Naive thymus-derived CD8-positive, alpha-beta T cell (primary cell): ENCODE results near the gene KISS1. TPM values are rescaled to one million over a fixed set of nuclear protein-coding genes. Genes with fewer than 3 reads are reported as not detected.
"Not testable (repeated sequence)": the region's sequence is repeated elsewhere in the genome, so short reads cannot be mapped to it uniquely, and the experiment has no call there.

Source experiments
- ATAC-seq, 2 donors: fragments of 150-1000 bp; cut with Tn5 transposase in 1 of 2; sonication (Bioruptor Pico), chemical (Tn5 transposase) in 1 of 2; 1 replicate in 1 of 2; 2 replicates in 1 of 2; pipeline ENCODE4 v1.10.0; 2021; ENCODE audit warnings: mild to moderate bottlenecking in 2 of 2, moderate library complexity in 2 of 2
- POLR2A ChIA-PET: fragments of 350-600 bp; sonication (Branson Sonifier 250); formaldehyde crosslinking; loops from one replicate; lab custom pipeline; 2021; ENCODE audit warnings: antibody characterized with exemption; lab: Charles Lee
- DNase-seq, 10 donors: peaks; one replicate each; pipeline versions ENCODE4 v3.0.0 to v3.0.0-alpha.2; 2020 to 2022
- H3K27ac Mint-ChIP-seq, 10 donors: one replicate each; pipeline ENCODE4 v1.8.0; 2020 to 2022; ENCODE audit warnings: mild to moderate bottlenecking in 10 of 10, mixed read lengths in 10 of 10, moderate library complexity in 4 of 10, inconsistent platforms in 1 of 10
- H3K27me3 Mint-ChIP-seq, 5 donors: one replicate each; pipeline ENCODE4 v1.8.0; 2021 to 2022; ENCODE audit warnings: mixed read lengths in 5 of 5
- H3K36me3 Mint-ChIP-seq, 3 donors: one replicate each; pipeline ENCODE4 v1.8.0; 2020 to 2022; ENCODE audit warnings: mixed read lengths in 3 of 3, mild to moderate bottlenecking in 2 of 3, inconsistent platforms in 1 of 3
- H3K4me1 Mint-ChIP-seq, 4 donors: one replicate each; pipeline ENCODE4 v1.8.0; 2021 to 2022; ENCODE audit warnings: mixed read lengths in 4 of 4
- H3K4me3 Mint-ChIP-seq, 10 donors: one replicate each; pipeline ENCODE4 v1.8.0; 2020 to 2022; ENCODE audit warnings: mild to moderate bottlenecking in 10 of 10, mixed read lengths in 10 of 10, moderate library complexity in 6 of 10, inconsistent platforms in 1 of 10
- H3K9me3 Mint-ChIP-seq, 9 donors: one replicate each; pipeline ENCODE4 v1.8.0; 2020 to 2022; ENCODE audit warnings: mixed read lengths in 9 of 9, mild to moderate bottlenecking in 3 of 9, inconsistent platforms in 1 of 9, moderate library complexity in 1 of 9
- polyA plus RNA-seq, 3 donors: library from polyadenylated mRNA; unstranded; fragments of 300-500 nt; fragmentation: Illumina TruSeq; gene quantifications; one replicate each; pipeline ENCODE4 v1.2.3, GENCODE V29; 2021
- total RNA-seq, 8 experiments: library from RNA in 2 of 8; stranded (reverse) in 2 of 8; gene quantifications; one replicate each; pipeline ENCODE4 v1.2.3 and lab custom pipeline; 2021 to 2026

Gene KISS1, protein sequence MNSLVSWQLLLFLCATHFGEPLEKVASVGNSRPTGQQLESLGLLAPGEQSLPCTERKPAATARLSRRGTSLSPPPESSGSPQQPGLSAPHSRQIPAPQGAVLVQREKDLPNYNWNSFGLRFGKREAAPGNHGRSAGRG
- not detected for total RNA-seq
- not detected for polyA plus RNA-seq
- 0 reads per million in 6 experiments for total RNA-seq (lab: John Stamatoyannopoulos, UW)

DNA sequence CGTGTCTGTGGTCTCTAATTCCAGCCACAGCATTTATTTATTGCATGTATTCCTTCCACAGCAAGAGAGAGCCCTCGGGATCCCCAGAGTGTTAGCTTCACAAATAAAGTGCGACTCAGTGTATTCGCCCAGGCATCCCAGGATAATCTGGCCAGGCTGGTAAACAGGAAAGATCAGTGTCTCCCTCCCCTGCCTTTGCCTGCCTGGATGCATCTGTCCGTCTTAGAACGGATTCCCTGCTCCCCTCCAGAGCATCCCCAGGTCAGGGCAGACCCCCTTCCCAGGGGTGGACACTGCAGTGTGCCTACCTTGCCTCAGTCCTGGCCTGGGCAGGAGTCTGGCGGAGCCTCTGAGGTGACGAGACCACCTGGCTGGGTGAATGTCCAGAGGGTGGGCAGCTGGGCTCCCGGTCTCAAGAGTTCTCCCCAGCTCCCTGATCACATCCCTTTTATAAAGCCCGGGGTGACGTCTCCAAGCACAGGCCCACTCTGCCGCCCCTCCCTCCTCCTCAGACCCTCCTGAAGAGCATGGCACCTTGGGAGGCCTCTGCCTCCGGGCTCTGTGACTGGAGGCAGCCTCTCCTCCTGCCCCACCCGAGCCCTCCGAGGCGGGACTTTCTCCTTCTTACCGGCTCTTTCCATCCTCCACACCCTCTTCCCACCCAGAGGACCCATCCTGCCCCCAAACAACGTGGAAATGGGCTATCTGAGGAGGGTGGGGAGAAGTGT is at the start of gene KISS1:
TSS of gene KISS1 (minus strand) at position 424 of the 728 bp plus-strand sequence. CDS start 3,615 bp downstream, outside the sequence.
- POLR2A ChIA-PET: no interaction called here
- peak within 1 kb of the TSS in 1 of 10 donors; percentile 30 for H3K4me3 Mint-ChIP-seq
- ATAC-seq: no peak

DNA sequence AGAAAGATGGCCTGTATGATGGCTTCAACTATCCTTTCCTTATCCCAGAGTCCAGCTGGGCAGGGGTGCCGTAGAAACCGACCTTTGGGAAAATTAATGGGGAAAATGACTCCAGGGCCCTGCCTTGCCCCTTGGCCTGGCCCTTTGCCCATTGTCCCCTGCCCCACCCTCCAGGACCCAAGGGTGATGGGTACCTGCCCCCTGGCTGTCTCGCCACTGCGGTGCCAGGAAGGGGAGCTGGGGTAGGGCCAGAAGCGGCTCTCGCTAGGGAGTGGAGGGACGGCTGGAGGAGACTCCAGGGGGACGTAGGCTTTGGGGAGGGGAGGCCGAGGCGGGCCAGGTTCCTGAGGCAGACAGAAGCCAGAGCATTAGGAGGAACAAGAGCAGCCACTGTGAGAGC is 46.6 kb upstream of the KISS1 start:
- no peak overlapping the region for H3K27ac Mint-ChIP-seq

More for the DNA sequence above, at the start of gene KISS1:
- peak within 1 kb of the TSS in 4 of 10 donors; percentile 2 to 50 (median 33) for H3K27ac Mint-ChIP-seq
- no peaks in the 10 kb centered on the region for H3K36me3 Mint-ChIP-seq
- DNase-seq: no peak
- peaks cover 10 to 26% (median 17%) of the 10 kb centered on the region in 4 donors for H3K4me1 Mint-ChIP-seq
- H3K9me3 Mint-ChIP-seq: no peaks in the 10 kb centered on the region
- peaks cover 0 to 8% (median 5%) of the 10 kb centered on the region in 5 donors for H3K27me3 Mint-ChIP-seq

DNA sequence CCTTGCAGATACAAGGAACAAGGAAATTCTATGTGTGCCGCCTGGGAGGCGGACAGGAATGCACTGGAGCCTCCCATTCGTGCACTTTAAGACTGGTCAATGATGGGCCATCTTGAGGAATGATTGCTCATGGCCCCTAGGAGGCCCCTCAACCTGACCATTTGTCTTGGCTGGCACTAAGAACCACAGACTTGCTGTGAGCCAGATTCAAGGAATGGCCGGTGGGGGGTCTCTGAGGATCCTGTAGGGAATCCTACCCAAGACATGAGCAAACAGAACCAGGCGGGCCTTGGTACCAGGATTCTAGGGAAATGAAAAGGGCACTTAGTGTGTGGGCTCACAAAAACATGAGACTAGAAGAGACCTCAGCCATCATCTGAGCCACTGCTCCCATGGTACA is 45.6 kb upstream of the KISS1 start:
- ATAC-seq (no peak), DNase-seq (no peak)
- no peaks in the 10 kb centered on the region for H3K9me3 Mint-ChIP-seq
- H3K4me3 Mint-ChIP-seq: no peak overlapping the region
- H3K27me3 Mint-ChIP-seq: peaks cover 0 to 3% (median 0%) of the 10 kb centered on the region in 5 donors
- peaks cover 0 to 2% (median 0%) of the 10 kb centered on the region in 4 donors for H3K4me1 Mint-ChIP-seq
- POLR2A ChIA-PET: no interaction called here
- H3K36me3 Mint-ChIP-seq: no peaks in the 10 kb centered on the region
- H3K27ac Mint-ChIP-seq: peak overlapping the region in 1 of 10 donors; percentile 41

More for the DNA sequence above, 46.6 kb upstream of the KISS1 start:
- H3K36me3 Mint-ChIP-seq: no peaks in the 10 kb centered on the region
- peaks cover 0 to 3% (median 0%) of the 10 kb centered on the region in 5 donors for H3K27me3 Mint-ChIP-seq
- peaks cover 0 to 2% (median 0%) of the 10 kb centered on the region in 4 donors for H3K4me1 Mint-ChIP-seq
- H3K4me3 Mint-ChIP-seq: no peak overlapping the region
- H3K9me3 Mint-ChIP-seq: peaks cover 0 to 1% (median 0%) of the 10 kb centered on the region in 9 donors
- no peak for ATAC-seq
- POLR2A ChIA-PET: no interaction called here
- peak in 1 of 10 donors; percentile 55 for DNase-seq

DNA sequence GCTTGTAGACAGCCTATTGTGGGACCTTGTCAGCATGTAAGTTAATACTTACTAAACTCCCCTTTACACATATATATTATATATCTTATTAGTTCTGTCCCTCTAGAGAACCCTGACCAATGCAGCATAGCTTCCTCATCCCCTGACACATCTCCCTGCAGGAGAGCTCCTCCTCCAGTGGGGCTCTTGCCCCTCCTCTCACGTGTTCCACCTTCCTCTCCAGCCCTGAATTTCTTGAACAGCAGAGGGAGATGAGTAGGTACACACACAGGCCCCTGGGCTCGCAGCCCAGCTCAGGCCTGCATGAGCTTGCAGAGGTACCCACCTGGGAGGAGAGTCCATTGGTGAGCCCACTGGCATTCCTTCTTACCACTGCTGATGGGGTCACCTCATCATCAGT is 44.8 kb upstream of the KISS1 start:
- peaks cover 0 to under 1% (median 0%) of the 10 kb centered on the region in 9 donors for H3K9me3 Mint-ChIP-seq
- peaks cover 0 to 6% (median 0%) of the 10 kb centered on the region in 5 donors for H3K27me3 Mint-ChIP-seq
- peaks cover 0 to 2% (median 0%) of the 10 kb centered on the region in 4 donors for H3K4me1 Mint-ChIP-seq
- H3K4me3 Mint-ChIP-seq: no peak overlapping the region
- H3K36me3 Mint-ChIP-seq: peaks cover 0 to 3% (median 0%) of the 10 kb centered on the region in 3 donors
- no peak for ATAC-seq
- DNase-seq: no peak
- POLR2A ChIA-PET: no interaction called here
- H3K27ac Mint-ChIP-seq: no peak overlapping the region

DNA sequence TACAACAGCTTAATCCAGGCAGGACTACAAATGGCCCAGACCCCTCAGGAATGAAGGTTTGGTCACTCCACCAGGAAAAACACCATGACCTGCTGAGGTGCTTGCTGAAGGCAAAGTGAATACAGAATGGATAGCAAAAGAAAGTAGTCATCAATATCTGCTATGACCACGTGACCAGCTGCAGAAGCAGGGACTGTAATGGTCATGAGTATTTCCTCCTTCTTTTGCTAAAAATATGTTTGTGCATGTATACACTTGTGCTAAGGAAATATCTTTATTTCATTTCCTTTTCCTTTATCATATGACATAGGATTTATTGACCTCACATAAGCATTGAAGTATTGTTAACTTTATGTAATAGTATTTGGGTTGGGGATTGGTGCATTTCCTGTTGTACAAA is 43.9 kb upstream of the KISS1 start:
- POLR2A ChIA-PET: no interaction called here
- H3K27ac Mint-ChIP-seq: no peak overlapping the region
- peaks cover 0 to 4% (median 0%) of the 10 kb centered on the region in 9 donors for H3K9me3 Mint-ChIP-seq
- peaks cover 0 to 12% (median 0%) of the 10 kb centered on the region in 5 donors for H3K27me3 Mint-ChIP-seq
- no peak overlapping the region for H3K4me3 Mint-ChIP-seq
- no peak for ATAC-seq
- no peak for DNase-seq
- H3K4me1 Mint-ChIP-seq: peaks cover 0 to 2% (median 0%) of the 10 kb centered on the region in 4 donors
- H3K36me3 Mint-ChIP-seq: peaks cover 0 to 5% (median 0%) of the 10 kb centered on the region in 3 donors

DNA sequence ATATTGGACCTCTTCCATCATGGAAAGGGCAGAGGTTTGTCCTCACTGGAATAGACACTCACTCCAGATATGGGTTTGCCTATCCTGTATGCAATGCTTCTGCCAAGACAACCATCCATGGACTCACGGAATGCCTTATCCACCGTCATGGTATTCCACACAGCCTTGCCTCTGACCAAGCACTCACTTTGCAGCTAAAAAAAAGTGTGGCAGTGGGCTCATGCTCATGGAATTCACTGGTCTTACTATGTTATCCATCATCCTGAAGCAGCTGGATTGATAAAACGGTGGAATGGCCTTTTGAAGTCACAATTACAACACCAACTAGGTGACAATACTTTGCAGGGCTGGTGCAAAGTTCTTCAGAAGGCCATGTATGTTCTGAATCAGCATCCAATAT is 43.1 kb upstream of the KISS1 start:
- ATAC-seq, H3K36me3 Mint-ChIP-seq, H3K27ac Mint-ChIP-seq, POLR2A ChIA-PET, H3K4me3 Mint-ChIP-seq, H3K9me3 Mint-ChIP-seq, DNase-seq, H3K4me1 Mint-ChIP-seq: not testable (repeated sequence)
- H3K27me3 Mint-ChIP-seq: peaks cover 0 to 12% (median 0%) of the 10 kb centered on the region in 5 donors

DNA sequence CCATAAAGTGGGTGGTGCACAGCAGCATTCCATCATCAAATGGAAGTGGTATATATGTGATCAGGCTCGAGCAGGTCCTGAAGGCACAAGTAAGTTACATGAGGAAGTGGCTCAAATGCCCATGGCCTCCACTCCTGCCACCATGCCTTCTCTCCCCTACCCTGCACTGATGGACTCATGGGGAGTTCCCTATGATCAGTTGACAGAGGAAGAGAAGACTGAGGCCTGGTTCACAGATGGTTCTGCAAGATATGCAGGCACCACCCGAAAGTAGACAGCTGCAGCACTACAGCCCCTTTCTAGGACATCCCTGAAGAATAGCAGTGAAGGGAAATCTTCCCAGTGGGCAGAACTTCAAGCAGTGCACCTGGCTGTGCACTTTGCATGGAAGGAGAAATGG is 42.2 kb upstream of the KISS1 start:
- not testable (repeated sequence) for H3K27ac Mint-ChIP-seq

DNA sequence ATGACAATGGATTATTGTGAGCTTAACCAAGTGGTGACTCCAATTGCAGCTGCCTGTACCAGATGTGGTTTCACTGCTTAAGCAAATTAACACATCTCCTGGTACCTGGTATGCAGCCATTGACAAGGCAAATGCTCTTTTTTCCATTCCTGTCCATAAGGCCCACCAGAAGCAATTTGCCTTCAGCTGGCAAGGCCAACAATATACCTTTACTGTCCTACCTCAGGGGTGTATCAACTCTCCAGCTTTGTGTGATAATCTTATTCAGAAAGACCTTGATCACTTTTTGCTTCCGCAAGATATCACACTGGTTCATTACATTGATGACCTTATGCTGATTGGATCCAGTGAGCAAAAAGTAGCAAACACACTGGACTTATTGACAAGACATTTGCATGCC is 41.2 kb upstream of the KISS1 start:
- ATAC-seq, H3K9me3 Mint-ChIP-seq, H3K27ac Mint-ChIP-seq, H3K4me1 Mint-ChIP-seq, POLR2A ChIA-PET, H3K36me3 Mint-ChIP-seq, DNase-seq, H3K4me3 Mint-ChIP-seq: not testable (repeated sequence)
- peaks cover 0 to 12% (median 0%) of the 10 kb centered on the region in 5 donors for H3K27me3 Mint-ChIP-seq

More for the DNA sequence above, 42.2 kb upstream of the KISS1 start:
- H3K4me3 Mint-ChIP-seq, H3K4me1 Mint-ChIP-seq, H3K36me3 Mint-ChIP-seq, H3K9me3 Mint-ChIP-seq, ATAC-seq, DNase-seq, POLR2A ChIA-PET: not testable (repeated sequence)
- H3K27me3 Mint-ChIP-seq: peaks cover 0 to 12% (median 0%) of the 10 kb centered on the region in 5 donors

DNA sequence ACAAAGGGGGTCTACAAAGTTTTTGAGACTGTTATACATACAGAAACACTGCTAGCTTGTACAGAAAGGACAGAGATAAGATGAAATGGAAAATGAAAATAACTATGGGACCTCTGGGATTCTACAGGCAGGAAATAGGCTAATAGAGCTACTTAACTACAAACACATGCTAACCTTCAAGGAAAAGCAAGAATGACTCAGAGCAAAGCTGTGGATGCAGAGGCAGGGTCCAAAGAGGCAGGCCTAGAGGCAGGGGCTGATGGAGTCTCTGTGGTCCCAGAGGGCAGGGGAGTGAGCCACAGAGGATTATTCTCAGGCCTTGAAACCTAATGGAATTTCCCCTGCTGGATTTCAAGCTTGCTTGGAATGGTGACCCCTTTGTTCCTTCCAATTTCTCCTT is 36.2 kb upstream of the KISS1 start:
- DNase-seq (no peak), ATAC-seq (no peak)
- peaks cover 0 to 12% (median 3%) of the 10 kb centered on the region in 5 donors for H3K27me3 Mint-ChIP-seq
- POLR2A ChIA-PET: interaction anchor here (0.8 kb wide), 1 partner anchor 55 kb away, joined by 3 read pairs; no protein-coding TSS in a partner anchor
- peaks cover 0 to 4% (median 0%) of the 10 kb centered on the region in 9 donors for H3K9me3 Mint-ChIP-seq
- H3K36me3 Mint-ChIP-seq: peaks cover 0 to 5% (median 3%) of the 10 kb centered on the region in 3 donors
- H3K4me1 Mint-ChIP-seq: no peaks in the 10 kb centered on the region
- no peak overlapping the region for H3K4me3 Mint-ChIP-seq
- H3K27ac Mint-ChIP-seq: no peak overlapping the region

DNA sequence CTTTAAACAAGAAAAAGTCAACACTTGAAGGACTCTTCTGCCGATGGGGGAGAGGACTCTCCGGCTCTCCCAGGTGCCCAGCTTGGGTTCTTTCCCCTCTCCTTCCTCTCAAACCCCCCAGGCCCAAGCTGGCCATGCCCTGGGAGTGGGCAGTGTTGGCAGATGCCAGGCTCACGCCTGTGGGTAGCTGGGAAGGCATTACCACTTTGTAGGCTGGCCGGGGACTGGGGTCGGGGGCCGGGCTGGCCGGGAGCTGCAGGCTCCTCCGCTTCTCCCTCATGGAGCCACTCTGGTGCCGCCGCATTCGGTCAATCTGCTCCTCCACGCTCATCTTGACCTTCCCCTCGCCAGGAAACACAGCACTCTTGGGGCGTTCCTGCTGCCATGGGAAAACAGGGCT is 33.9 kb upstream of the KISS1 start:
- POLR2A ChIA-PET: no interaction called here
- H3K9me3 Mint-ChIP-seq: peaks cover 0 to 3% (median 0%) of the 10 kb centered on the region in 9 donors
- no peak for DNase-seq
- no peak for ATAC-seq
- H3K27me3 Mint-ChIP-seq: peaks cover 0 to 3% (median 0%) of the 10 kb centered on the region in 5 donors
- peaks cover 0 to 3% (median 0%) of the 10 kb centered on the region in 3 donors for H3K36me3 Mint-ChIP-seq
- no peaks in the 10 kb centered on the region for H3K4me1 Mint-ChIP-seq
- H3K27ac Mint-ChIP-seq: no peak overlapping the region
- no peak overlapping the region for H3K4me3 Mint-ChIP-seq

DNA sequence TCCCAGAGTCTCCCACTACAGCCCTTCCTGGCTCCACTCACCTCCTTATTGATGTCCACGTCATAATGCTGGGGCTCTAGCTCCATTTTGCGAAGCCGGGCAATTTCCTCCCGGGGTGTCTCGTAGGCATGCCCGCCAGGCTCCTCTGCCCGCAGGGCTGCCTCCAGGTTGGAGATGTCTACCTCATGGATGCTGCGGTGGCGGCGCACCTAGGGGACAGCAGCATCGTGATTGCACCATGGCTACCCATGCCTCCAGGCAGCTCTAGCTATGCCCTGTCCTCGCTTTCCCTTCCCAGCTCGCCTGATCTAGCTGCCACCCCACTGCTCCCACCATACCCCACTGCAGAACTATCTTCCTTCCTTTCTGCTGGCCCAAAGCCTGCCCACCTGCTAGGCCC is 32.6 kb upstream of the KISS1 start:
- peaks cover 0 to 3% (median 0%) of the 10 kb centered on the region in 9 donors for H3K9me3 Mint-ChIP-seq

DNA sequence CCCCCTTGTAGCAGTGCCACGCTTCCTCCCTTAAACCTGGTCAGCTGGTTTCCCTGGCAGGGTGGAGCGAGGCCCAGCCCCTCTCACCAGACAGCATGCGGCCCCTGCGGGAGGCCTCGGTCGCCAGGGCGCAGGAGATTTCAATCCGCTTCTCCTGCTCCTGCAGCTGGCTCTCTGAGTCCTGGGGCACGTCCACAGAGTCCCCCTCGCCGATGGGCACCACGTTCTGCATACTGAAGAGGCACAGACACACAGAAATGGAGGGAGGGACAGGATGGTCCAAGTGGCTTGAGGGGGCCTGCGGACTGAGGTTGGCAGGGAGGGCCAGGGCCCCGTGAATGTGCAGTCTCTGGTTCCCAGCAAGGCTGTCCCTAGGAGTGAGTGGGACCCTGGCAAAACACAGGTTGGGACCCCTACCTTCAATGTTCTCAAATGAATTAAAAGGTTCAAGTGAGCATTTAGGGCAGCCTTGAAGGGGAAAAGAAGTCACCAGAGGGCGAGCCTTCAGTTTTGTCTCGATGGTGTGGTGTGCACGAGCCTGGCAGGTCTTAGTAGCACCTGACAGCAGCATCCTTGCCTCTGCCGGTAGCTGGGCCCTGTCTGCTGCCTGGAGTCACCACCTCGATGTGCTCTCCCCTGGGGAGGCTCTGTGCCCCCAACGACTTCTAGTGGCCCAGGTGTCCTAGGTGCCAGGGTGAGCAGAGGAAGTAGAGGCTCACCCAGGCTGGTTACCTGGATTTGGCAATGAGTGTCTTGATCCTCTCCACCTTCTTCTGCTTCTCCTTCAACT is 31.9 kb upstream of the KISS1 start:
- Mint-ChIP-seq H3K4me1 (no peaks in the 10 kb centered on the region), H3K9me3 (peaks cover 0 to 3% (median 0%) of the 10 kb centered on the region in 9 donors), H3K27ac (no peak overlapping the region), H3K36me3 (peaks cover 0 to 3% (median 0%) of the 10 kb centered on the region in 3 donors), H3K4me3 (no peak overlapping the region), H3K27me3 (peaks cover 0 to 3% (median 0%) of the 10 kb centered on the region in 5 donors)
- POLR2A ChIA-PET: no interaction called here
- ATAC-seq (no peak), DNase-seq (no peak)

More for the DNA sequence above, 32.6 kb upstream of the KISS1 start:
- POLR2A ChIA-PET: no interaction called here
- Mint-ChIP-seq H3K27me3 (peaks cover 0 to 3% (median 0%) of the 10 kb centered on the region in 5 donors), H3K36me3 (peaks cover 0 to 3% (median 0%) of the 10 kb centered on the region in 3 donors), H3K27ac (peak overlapping the region in 1 of 10 donors; percentile 76), H3K4me1 (no peaks in the 10 kb centered on the region), H3K4me3 (no peak overlapping the region)
- DNase-seq (no peak), ATAC-seq (no peak)
